B cell (primary cell): ENCODE data around the gene CABLES2.

Experiments used
- EZH2 ChIP-seq: IDR thresholded peaks from 2 replicates; pipeline ENCODE4 v1.6.1; 2012; ENCODE audit warnings: borderline replicate concordance, low read depth, mild to moderate bottlenecking, moderate library complexity, low read length; ENCODE audit not compliant: insufficient read depth, poor library complexity, severe bottlenecking
- TF ChIP-seq, protein P1 (sequence below): fragments of 200-600 bp; IDR thresholded peaks from one replicate; pipeline ENCODE4 v1.8.0; 2022; ENCODE audit warnings: antibody characterized with exemption, mild to moderate bottlenecking

- TF ChIP-seq, protein P1, sequence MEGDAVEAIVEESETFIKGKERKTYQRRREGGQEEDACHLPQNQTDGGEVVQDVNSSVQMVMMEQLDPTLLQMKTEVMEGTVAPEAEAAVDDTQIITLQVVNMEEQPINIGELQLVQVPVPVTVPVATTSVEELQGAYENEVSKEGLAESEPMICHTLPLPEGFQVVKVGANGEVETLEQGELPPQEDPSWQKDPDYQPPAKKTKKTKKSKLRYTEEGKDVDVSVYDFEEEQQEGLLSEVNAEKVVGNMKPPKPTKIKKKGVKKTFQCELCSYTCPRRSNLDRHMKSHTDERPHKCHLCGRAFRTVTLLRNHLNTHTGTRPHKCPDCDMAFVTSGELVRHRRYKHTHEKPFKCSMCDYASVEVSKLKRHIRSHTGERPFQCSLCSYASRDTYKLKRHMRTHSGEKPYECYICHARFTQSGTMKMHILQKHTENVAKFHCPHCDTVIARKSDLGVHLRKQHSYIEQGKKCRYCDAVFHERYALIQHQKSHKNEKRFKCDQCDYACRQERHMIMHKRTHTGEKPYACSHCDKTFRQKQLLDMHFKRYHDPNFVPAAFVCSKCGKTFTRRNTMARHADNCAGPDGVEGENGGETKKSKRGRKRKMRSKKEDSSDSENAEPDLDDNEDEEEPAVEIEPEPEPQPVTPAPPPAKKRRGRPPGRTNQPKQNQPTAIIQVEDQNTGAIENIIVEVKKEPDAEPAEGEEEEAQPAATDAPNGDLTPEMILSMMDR, result no peak
- no peak for TF ChIP-seq EZH2
Measured at GRCh38 chr20:62342910-62343309, 64.2 kb downstream of the CABLES2 start.
